ENCODE results near the gene HLA-E.

HLA-E gene

DNA sequence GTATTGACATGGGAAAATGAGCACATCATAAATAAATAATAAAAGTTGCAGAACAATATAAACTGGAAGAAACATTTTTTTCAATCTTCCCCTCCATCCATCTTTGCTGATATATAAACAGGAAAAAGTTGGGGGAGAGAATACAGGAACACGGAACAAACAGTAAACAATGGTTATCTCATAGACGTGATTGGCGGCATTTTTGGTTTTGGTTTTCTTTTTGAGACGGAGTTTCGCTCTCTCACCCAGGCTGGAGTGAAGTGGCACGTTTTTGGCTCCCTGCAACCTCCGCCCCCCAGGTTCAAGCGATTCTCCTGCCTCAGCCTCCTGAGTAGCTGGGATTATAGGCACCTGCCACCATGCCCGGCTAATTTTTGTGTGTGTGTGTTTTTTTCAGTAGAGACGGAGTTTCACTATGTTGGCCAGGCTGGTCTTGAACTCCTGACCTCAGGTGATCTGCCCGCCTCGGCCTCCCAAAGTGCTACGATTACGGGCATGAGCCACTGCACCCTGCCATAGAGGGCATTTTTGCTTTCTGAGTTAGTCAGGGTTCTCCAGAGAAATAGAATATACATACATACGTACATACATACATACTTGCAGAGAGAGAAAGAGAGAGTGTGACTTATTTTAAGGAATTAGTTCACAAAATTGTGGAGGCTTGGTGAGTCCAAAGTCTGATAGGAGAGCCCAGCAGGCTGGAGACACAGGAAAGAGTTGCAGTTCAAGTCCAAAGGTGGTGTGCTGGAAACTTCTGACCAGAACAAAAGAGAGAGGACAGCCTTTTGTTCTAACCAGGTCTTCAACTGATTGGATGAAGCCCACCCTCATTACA is 44.4 kb downstream of the HLA-E start:
- in situ Hi-C loops (cut with HindIII; ENCODE audit: low sequenced_read_pairs): no loop called here

GRCh38 chr6:30537931-30538330 is 48.6 kb downstream of the HLA-E start:
- in situ Hi-C loops (cut with HindIII; ENCODE audit: low sequenced_read_pairs): no loop called here

DNA sequence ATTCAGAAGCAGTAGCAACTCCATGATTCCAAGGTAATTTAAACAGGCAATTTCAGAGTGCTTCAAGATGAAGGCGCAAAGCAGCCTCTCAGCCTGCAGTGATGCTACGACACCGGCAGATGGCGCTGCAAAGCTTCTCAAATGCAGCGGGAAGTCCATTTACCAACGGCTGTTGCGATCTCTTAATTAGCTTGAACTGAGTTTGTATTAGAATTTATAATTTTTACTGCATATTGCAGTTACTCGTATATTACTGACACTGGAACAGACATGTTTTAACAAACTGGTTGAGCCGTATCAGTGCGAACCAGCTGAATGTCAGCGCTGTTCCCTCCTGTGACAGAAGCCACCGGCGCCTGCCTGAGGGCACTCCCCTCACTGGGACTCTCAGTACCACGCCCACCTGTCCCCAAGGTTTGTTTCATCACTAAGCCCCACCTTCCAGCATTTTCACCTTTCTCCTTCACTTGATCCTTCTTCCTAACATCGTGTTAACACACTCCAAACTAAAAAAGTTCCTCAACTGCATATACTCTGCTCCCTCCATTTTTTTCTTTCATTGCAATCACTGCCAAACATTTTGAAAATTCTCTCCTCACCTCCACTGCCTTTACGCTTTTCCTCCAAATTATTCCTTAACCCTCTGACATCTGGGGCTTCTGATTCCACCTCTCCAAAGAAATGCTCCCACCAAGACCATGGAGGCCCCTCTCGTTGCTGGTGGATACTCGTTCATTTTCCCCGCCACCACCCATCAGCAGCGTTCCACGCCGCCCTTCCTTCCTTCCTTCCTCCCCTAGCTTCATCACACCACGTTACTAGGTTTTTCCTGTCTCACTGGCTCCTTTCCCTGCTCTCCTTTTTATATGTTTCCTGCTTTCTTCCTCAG is 52.5 kb downstream of the HLA-E start:
- in situ Hi-C loops (cut with HindIII; ENCODE audit: low sequenced_read_pairs): loop anchor here (5.0 to 10.0 kb wide), 2 partner anchors 39 to 77 kb away; no protein-coding TSS in a partner anchor

GRCh38 chr6:30542404-30542725 is 53.1 kb downstream of the HLA-E start:
- in situ Hi-C loops (cut with HindIII; ENCODE audit: low sequenced_read_pairs): loop anchor here (5.0 to 10.0 kb wide), 2 partner anchors 40 to 78 kb away; no protein-coding TSS in a partner anchor

GRCh38 chr6:30542915-30543314 is 53.6 kb downstream of the HLA-E start:
- in situ Hi-C loops (cut with HindIII; ENCODE audit: low sequenced_read_pairs): loop anchor here (5.0 to 10.0 kb wide), 2 partner anchors 41 to 78 kb away; no protein-coding TSS in a partner anchor
